Rectal smooth muscle tissue (tissue), 1 donor: ENCODE measurements around the gene ZNF226.
"Not testable (repeated sequence)": the region's sequence is repeated elsewhere in the genome, so short reads cannot be mapped to it uniquely, and the experiment has no call there.

Source experiments
- H3K27ac ChIP-seq: one replicate; pipeline ENCODE4 v1.7.0; 2013; ENCODE audit warnings: low read depth, low read length, inconsistent platforms
- H3K27me3 ChIP-seq: one replicate; pipeline ENCODE4 v1.7.0; 2013; ENCODE audit warnings: low read length; ENCODE audit not compliant: control insufficient read depth, insufficient read depth
- H3K36me3 ChIP-seq: one replicate; pipeline ENCODE4 v1.7.0; 2013; ENCODE audit warnings: low read length; ENCODE audit not compliant: control insufficient read depth, insufficient read depth
- H3K4me1 ChIP-seq: one replicate; pipeline ENCODE4 v1.7.0; 2013; ENCODE audit warnings: low read length; ENCODE audit not compliant: control insufficient read depth, insufficient read depth
- H3K4me3 ChIP-seq: one replicate; pipeline ENCODE4 v1.7.0; 2013; ENCODE audit warnings: low read length
- H3K9ac ChIP-seq: one replicate; pipeline ENCODE4 v1.7.0; 2013; ENCODE audit warnings: low read length

The ZNF226 gene

DNA sequence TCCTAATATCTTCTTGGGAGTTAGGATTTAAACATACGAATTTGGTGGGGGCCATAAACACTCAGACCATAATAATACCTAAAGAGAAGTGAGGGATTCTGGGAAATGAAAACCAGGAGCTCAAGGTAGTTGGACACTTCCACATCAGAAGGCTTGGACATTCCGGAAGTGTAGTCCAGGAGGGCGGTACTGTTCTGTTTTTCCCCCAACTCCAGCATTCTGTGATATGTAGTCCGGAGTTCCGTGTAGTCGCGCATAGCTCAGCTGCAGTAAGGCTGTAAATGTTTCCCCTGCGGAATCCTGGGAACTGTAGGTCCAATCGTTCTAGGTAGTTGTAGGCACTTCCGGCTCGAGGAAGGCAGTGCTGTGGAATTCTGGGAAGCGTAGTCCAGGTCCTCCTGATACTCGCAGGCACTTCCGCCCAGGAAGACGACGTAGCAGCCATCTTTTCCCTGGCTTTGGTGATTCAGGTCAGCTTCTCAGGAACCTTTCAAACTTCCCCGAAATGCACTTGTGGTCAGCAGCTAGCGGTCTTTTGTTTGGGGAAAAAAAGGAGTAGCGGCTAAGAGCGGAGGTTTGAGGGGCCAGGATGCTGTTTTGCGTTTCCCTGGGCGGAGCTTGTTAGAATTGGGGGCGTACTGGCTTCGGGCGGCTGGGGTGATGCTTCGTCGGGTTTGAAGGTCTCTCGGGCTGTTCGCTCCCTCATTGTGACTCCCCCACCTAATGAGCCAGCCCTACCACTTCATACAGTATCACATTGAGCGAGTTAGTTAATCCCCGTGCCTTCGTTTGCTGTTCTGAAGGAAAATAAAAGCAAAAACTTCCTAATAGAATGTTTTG lies at the start of gene ZNF226:
ZNF226 (plus strand) TSS at position 428 of the 840 bp plus-strand sequence. CDS start 4,981 bp downstream, outside the sequence.
- Histone ChIP-seq H3K27me3 (no peaks in the 10 kb centered on the region), H3K27ac (peak within 1 kb of the TSS; percentile 90), H3K9ac (peak within 1 kb of the TSS; percentile 63)

DNA sequence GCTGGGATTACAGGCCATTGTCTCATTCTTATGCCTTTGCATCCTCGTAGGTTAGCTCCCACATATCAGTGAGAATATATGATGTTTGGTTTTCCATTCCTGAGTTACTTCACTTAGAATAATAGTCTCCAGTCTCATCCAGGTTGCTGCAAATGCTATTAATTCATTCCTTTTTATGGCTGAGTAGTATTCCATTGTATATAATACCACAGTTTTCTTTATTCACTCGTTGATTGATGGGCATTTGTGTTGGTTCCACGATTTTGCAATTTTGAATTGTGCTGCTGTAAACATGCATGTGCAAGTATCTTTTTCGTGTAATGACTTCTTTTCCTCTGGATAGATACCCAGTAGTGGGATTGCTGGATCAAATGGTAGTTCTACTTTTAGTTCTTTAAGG lies 43.7 kb upstream of the ZNF226 start:
- H3K36me3 ChIP-seq = peaks cover 30% of the 10 kb centered on the region
- H3K27ac ChIP-seq, H3K4me3 ChIP-seq: not testable (repeated sequence)

More for the DNA sequence above, at the start of gene ZNF226:
- Histone ChIP-seq H3K4me1 (peaks cover 4% of the 10 kb centered on the region), H3K36me3 (peaks cover 17% of the 10 kb centered on the region), H3K4me3 (peak within 1 kb of the TSS; percentile 90)

DNA sequence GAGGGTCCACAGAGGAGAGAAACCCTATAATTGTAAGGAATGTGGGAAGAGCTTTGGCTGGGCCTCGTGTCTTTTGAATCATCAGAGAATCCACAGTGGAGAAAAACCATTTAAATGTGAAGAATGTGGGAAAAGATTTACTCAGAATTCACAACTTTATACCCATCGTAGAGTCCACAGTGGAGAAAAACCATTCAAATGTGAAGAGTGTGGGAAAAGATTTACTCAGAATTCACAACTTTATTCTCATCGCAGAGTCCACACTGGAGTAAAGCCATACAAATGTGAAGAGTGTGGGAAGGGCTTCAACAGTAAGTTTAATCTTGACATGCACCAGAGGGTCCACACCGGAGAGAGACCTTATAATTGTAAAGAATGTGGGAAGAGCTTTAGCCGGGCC lies 32.9 kb upstream of the ZNF226 start:
- Histone ChIP-seq H3K9ac (no peak overlapping the region), H3K4me3 (no peak overlapping the region), H3K36me3 (peaks cover 29% of the 10 kb centered on the region), H3K27me3 (no peaks in the 10 kb centered on the region), H3K4me1 (no peaks in the 10 kb centered on the region), H3K27ac (no peak overlapping the region)

More for the DNA sequence above, 43.7 kb upstream of the ZNF226 start:
- not testable (repeated sequence) for H3K27me3 ChIP-seq, H3K4me1 ChIP-seq, H3K9ac ChIP-seq

DNA sequence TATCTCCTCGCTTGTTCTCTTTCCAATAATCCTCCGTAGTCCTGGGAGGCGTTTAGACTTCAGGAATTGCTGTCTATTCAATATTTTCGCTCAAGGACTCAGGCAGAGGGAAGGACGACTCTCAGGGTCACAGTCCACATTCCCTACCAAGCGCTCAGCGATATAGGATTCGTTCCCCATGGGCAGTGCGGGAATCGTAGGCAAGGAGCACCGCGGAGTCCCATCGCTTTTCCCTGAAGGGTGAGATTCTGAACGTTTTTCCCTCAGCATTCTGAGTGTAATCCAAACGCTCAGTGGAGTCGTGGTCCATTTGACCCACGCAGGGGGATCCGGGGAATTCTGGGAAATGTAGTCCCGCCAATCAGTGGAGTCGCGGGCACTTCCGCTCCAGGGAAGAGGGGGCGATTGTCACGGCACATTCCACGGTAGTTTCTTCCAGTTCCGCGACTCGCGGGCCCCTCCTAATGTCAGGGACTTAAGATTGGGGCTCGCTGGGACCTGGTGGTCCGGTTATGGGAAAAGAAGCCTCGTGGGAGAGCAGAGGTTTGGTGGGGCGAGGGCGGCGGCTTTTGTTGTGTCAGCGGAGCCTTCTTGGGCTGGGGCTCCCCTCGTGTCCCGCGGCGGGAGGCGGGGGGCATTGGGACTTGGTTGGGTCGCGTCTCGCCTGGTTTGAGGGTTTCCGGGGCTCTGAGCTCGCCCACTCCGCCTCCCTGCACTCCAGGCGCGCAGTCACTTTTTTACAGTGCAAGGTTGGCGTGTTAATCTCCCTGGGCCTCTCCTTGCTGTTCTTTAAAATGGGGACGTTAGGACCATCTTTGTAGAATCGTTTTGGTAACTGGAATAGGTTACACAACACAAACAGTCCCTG lies 23.5 kb upstream of the ZNF226 start, which contains the start of gene ZNF234:
ZNF234 (plus strand) TSS at position 364 of the 868 bp plus-strand sequence. CDS start 3,079 bp downstream, outside the sequence.
- Histone ChIP-seq H3K9ac (peak within 1 kb of the TSS; percentile 63), H3K27me3 (no peaks in the 10 kb centered on the region), H3K4me3 (peak within 1 kb of the TSS; percentile 85), H3K4me1 (peaks cover 5% of the 10 kb centered on the region), H3K36me3 (peaks cover 4% of the 10 kb centered on the region), H3K27ac (peak within 1 kb of the TSS; percentile 55)

DNA sequence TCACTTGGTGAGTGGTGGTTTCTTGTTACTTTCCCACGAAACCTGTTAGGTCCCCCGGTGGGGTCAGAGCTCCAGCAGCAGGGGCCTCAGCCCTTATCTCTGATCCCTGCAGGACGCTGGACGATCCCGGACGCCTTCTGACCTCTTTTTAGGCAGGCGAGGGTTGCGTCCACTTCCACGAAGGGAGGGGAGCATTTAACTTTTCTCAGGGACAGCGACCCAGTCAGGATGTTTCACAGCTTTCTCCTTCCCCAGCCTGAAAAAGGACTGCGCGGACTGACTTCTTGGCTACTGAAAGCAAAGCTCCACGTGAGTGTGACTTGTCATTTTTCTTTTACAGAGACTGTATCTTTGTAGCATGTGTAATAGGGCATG lies 22.9 kb upstream of the ZNF226 start:
- Histone ChIP-seq H3K27ac (no peak overlapping the region), H3K27me3 (no peaks in the 10 kb centered on the region), H3K4me1 (peaks cover 5% of the 10 kb centered on the region), H3K36me3 (peaks cover 6% of the 10 kb centered on the region), H3K4me3 (peak overlapping the region; percentile 85), H3K9ac (no peak overlapping the region)

DNA sequence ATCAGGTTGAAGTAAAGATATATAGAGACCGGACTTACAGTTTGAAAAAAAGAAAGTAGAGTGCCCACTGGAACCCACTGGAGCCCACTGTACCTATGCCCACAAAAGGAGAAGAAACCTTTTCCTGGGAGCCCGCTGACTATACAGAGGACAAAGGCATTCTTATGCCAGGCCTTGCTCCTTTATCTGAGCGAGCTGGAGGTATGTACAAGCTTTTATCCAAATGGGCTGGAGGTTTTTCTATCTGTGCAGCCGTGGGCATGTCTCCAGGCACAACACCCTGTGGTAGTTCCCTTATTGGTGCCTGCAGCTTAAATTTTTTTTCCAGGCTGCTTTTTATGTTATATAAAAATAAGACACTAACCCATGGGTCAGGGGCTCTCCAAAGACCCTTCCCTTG lies 15.1 kb upstream of the ZNF226 start:
- H3K27ac ChIP-seq = no peak overlapping the region
- H3K27me3 ChIP-seq = no peaks in the 10 kb centered on the region
- no peak overlapping the region for H3K4me3 ChIP-seq
- no peaks in the 10 kb centered on the region for H3K4me1 ChIP-seq
- H3K36me3 ChIP-seq = peaks cover 48% of the 10 kb centered on the region
- no peak overlapping the region for H3K9ac ChIP-seq

DNA sequence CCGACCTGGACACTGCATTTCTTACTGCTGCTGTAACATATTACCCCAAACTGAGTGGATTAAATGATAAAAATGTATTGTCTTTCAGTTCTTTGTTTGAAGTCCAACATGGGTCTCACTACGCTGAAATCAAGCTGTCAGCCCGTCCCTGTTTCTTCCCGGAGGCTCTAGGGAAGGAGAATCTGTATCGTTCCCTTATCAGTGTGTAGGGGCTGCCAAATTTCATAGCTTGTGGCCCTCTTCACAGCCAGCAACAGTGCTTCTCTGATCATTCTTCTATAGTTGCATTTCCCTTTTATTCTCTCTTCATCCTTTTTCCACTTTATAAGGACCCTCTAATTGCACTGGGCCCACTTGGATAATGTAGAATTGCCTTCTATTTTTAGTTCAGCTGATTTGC lies 13.4 kb upstream of the ZNF226 start:
- Histone ChIP-seq H3K9ac (no peak overlapping the region), H3K36me3 (peaks cover 51% of the 10 kb centered on the region), H3K4me3 (no peak overlapping the region), H3K27ac (no peak overlapping the region), H3K27me3 (no peaks in the 10 kb centered on the region), H3K4me1 (no peaks in the 10 kb centered on the region)

DNA sequence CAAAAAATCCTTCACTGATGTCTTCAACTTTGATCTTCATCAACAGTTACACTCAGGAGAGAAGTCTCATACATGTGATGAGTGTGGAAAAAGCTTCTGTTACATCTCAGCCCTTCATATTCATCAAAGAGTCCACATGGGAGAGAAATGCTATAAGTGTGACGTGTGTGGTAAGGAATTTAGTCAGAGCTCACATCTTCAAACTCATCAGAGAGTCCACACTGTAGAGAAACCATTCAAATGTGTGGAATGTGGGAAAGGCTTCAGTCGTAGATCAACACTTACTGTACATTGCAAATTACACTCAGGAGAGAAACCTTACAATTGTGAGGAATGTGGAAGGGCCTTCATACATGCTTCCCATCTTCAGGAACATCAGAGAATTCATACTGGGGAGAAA lies 8.4 kb upstream of the ZNF226 start:
- Histone ChIP-seq H3K4me3 (no peak overlapping the region), H3K9ac (no peak overlapping the region), H3K27ac (no peak overlapping the region), H3K36me3 (peaks cover 32% of the 10 kb centered on the region), H3K4me1 (no peaks in the 10 kb centered on the region), H3K27me3 (no peaks in the 10 kb centered on the region)

DNA sequence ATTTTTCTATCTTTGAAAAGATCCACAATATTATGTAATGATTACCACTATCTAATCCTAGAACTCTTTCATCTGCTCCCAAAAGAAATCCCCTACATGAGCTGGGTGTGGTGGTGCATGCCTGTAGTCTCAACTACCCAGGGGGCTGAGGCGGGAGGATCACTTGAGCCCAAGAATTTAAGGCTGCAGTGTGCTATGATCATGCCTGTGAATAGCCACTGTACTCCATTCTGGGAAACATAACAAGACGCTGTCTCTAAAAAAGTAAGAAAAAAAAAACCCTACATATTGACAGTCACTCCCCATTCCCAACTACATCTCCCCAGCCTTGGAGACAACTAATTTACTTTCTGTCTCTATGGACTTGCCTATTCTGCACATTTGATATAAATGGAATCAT lies 1.1 kb upstream of the ZNF226 start:
- Histone ChIP-seq H3K36me3 (peaks cover 12% of the 10 kb centered on the region), H3K27ac (no peak overlapping the region), H3K4me1 (peaks cover 4% of the 10 kb centered on the region), H3K9ac (no peak overlapping the region), H3K27me3 (no peaks in the 10 kb centered on the region), H3K4me3 (peak overlapping the region; percentile 90)

DNA sequence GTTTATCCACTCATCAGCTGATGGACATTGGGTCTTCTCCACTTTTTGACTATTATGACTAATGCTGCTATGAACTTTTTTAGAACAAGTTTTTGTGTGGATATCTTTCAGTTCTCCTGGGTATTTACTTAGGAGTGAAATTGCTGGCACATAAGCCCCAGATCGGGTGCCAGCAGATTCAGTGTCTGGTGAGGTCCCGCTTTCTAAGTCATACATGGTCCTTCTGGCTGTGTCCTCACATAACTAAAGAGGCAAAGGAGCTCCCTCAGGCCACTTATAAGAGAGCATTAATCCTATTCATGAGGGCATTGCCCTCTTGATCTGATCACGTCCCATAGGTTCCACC lies 600 bp upstream of the ZNF226 start:
- peak overlapping the region; percentile 90 for H3K27ac ChIP-seq
- no peaks in the 10 kb centered on the region for H3K27me3 ChIP-seq
- peaks cover 4% of the 10 kb centered on the region for H3K4me1 ChIP-seq
- no peak overlapping the region for H3K9ac ChIP-seq
- H3K4me3 ChIP-seq = peak overlapping the region; percentile 90
- H3K36me3 ChIP-seq = peaks cover 12% of the 10 kb centered on the region

DNA sequence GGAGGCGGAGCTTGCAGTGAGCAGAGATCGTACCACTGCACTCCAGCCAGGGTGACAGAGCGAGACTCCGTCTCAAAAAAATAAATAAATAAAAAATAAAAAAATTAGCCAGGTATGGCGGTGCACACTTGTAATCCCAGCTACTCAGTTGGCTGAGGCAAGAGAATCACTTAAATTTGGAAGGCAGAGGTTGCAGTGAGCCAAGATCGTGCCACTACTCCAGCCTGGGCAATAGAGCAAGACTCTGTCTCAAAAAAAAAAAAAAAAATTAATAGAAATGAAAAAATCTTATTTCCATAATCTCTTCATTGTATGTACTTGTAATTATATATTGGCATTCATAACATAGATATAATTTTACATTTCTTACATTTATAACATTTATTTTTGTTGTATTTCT lies 5.8 kb downstream of the ZNF226 start:
- not testable (repeated sequence) for H3K27me3 ChIP-seq, H3K9ac ChIP-seq, H3K4me3 ChIP-seq, H3K4me1 ChIP-seq, H3K27ac ChIP-seq
- H3K36me3 ChIP-seq = peaks cover 64% of the 10 kb centered on the region

DNA sequence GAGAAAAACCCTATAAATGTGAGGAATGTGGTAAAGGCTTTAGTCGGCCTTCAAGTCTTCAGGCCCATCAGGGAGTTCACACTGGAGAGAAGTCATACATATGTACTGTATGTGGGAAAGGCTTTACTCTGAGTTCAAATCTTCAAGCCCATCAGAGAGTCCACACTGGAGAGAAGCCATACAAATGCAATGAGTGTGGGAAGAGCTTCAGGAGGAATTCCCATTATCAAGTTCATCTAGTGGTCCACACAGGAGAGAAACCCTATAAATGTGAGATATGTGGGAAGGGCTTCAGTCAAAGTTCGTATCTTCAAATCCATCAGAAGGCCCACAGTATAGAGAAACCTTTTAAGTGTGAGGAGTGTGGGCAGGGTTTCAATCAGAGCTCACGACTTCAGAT lies 11.7 kb downstream of the ZNF226 start:
- Histone ChIP-seq H3K9ac (no peak overlapping the region), H3K4me1 (no peaks in the 10 kb centered on the region), H3K27ac (no peak overlapping the region), H3K4me3 (no peak overlapping the region), H3K27me3 (no peaks in the 10 kb centered on the region), H3K36me3 (peaks cover 50% of the 10 kb centered on the region)
